CD14-positive monocyte (primary cell): ENCODE measurements around the gene LHPP. TPM values are rescaled to one million over a fixed set of nuclear protein-coding genes. Genes with fewer than 3 reads are reported as not detected.

Experiments
- DNase-seq, 3 donors: peaks; one replicate each; pipeline ENCODE4 v3.0.0-alpha.2; 2011 to 2022
- H2AFZ ChIP-seq: 2 replicates; pipeline ENCODE4 v1.6.0; 2012; ENCODE audit warnings: mild to moderate bottlenecking, low read depth, low read length, inconsistent platforms; ENCODE audit not compliant: insufficient read depth, poor library complexity, severe bottlenecking
- H3K27ac ChIP-seq, 2 donors: 1 replicate in 1 of 2; 2 replicates in 1 of 2; pipeline ENCODE4 v1.5.1; 2012 to 2013; ENCODE audit warnings: low read length in 2 of 2, control low read depth in 1 of 2, inconsistent platforms in 1 of 2, low read depth in 1 of 2, mild to moderate bottlenecking in 1 of 2
- H3K27me3 ChIP-seq, 2 donors: one replicate each; pipeline versions ENCODE4 v1.6.0 to v1.6.1; 2011 to 2013; ENCODE audit warnings: low read length in 2 of 2; ENCODE audit not compliant: control insufficient read depth in 2 of 2, insufficient read depth in 2 of 2
- H3K36me3 ChIP-seq, 2 donors: replicated peaks in 1 of 2; 1 replicate in 1 of 2; 2 replicates in 1 of 2; pipeline versions ENCODE4 v1.5.1 to v1.6.1; 2012 to 2013; ENCODE audit warnings: low read length in 2 of 2, control low read depth in 1 of 2, inconsistent platforms in 1 of 2, mild to moderate bottlenecking in 1 of 2; ENCODE audit not compliant: insufficient read depth in 2 of 2, control insufficient read depth in 1 of 2
- H3K4me1 ChIP-seq, 2 donors: 1 replicate in 1 of 2; 2 replicates in 1 of 2; pipeline versions ENCODE4 v1.5.1 to v1.6.1; 2012 to 2013; ENCODE audit warnings: low read length in 2 of 2, control low read depth in 1 of 2, inconsistent platforms in 1 of 2, mild to moderate bottlenecking in 1 of 2, moderate library complexity in 1 of 2; ENCODE audit not compliant: insufficient read depth in 2 of 2, control insufficient read depth in 1 of 2
- H3K4me2 ChIP-seq: replicated peaks from 2 replicates; pipeline ENCODE3; 2012; ENCODE audit warnings: low read length, moderate library complexity, mild to moderate bottlenecking; ENCODE audit not compliant: poor library complexity, severe bottlenecking; ENCODE audit errors: extremely low read depth
- H3K4me3 ChIP-seq, 3 experiments: fragments of 200-600 bp in 1 of 3; sonication (generic) in 1 of 3; replicated peaks in 1 of 3; 1 replicate in 2 of 3; 2 replicates in 1 of 3; pipeline ENCODE4 v1.5.1; 2011 to 2013; ENCODE audit warnings: low read length in 3 of 3, mild to moderate bottlenecking in 3 of 3, control low read depth in 2 of 3, low read depth in 2 of 3, inconsistent platforms in 1 of 3, moderate library complexity in 1 of 3
- H3K79me2 ChIP-seq: 2 replicates; pipeline ENCODE4 v1.6.0; 2012; ENCODE audit warnings: mild to moderate bottlenecking, control low read depth, inconsistent platforms, low read length, moderate library complexity; ENCODE audit not compliant: insufficient read depth
- H3K9ac ChIP-seq: 2 replicates; pipeline ENCODE4 v1.6.0; 2017; ENCODE audit warnings: low read length, mild to moderate bottlenecking; ENCODE audit not compliant: insufficient read depth, poor library complexity, severe bottlenecking
- H3K9me3 ChIP-seq, 2 donors: replicated peaks in 1 of 2; 1 replicate in 1 of 2; 2 replicates in 1 of 2; pipeline versions ENCODE4 v1.5.1 to v1.6.1; 2012 to 2013; ENCODE audit warnings: low read length in 2 of 2, control low read depth in 1 of 2; ENCODE audit not compliant: control insufficient read depth in 1 of 2, insufficient read depth in 1 of 2
- H4K20me1 ChIP-seq: 2 replicates; pipeline ENCODE4 v1.6.0; 2012; ENCODE audit warnings: mild to moderate bottlenecking, low read length, control low read depth, moderate library complexity; ENCODE audit not compliant: insufficient read depth
- H3K27ac Mint-ChIP-seq, 7 donors: one replicate each; pipeline ENCODE4 v1.8.0; 2020; ENCODE audit warnings: mild to moderate bottlenecking in 7 of 7, mixed read lengths in 7 of 7, moderate library complexity in 6 of 7, inconsistent platforms in 2 of 7
- H3K27me3 Mint-ChIP-seq, 3 donors: one replicate each; pipeline ENCODE4 v1.8.0; 2021 to 2022; ENCODE audit warnings: low read depth in 3 of 3, mild to moderate bottlenecking in 3 of 3, mixed read lengths in 3 of 3, moderate library complexity in 3 of 3, inconsistent platforms in 1 of 3
- H3K36me3 Mint-ChIP-seq, 2 donors: one replicate each; pipeline ENCODE4 v1.8.0; 2020; ENCODE audit warnings: mixed read lengths in 2 of 2, inconsistent platforms in 1 of 2, mild to moderate bottlenecking in 1 of 2
- H3K4me1 Mint-ChIP-seq: one replicate; pipeline ENCODE4 v1.8.0; 2020; ENCODE audit warnings: mild to moderate bottlenecking, mixed read lengths
- H3K4me3 Mint-ChIP-seq, 2 donors: one replicate each; pipeline ENCODE4 v1.8.0; 2020; ENCODE audit warnings: mild to moderate bottlenecking in 2 of 2, mixed read lengths in 2 of 2, moderate library complexity in 1 of 2
- H3K9me3 Mint-ChIP-seq, 7 donors: one replicate each; pipeline ENCODE4 v1.8.0; 2020 to 2022; ENCODE audit warnings: mixed read lengths in 7 of 7, mild to moderate bottlenecking in 6 of 7, moderate library complexity in 6 of 7, inconsistent platforms in 2 of 7
- CTCF ChIP-seq: fragments of 200-600 bp; IDR thresholded peaks from one replicate; pipeline ENCODE4 v1.8.0; 2022; ENCODE audit warnings: antibody characterized with exemption, mild to moderate bottlenecking
- WGBS: methylation state at CpG from one replicate; pipeline ENCODE4 v1.1.5; 2013; ENCODE audit warnings: missing lambda C conversion rate; ENCODE audit not compliant: insufficient coverage; 5-methylcytosine and 5-hydroxymethylcytosine counted together
- intact Hi-C, 2 donors: fragments of 100-400 bp; cut with micrococcal nuclease; formaldehyde crosslinking; loops; one replicate each; pipeline versions ENCODE4 v1.15.0 to v1.15.1; 2023
- polyA plus RNA-seq, 3 donors: library from polyadenylated mRNA; depleted of rRNA in 1 of 3; unstranded in 2 of 3; stranded (reverse) in 1 of 3; fragments of 300-500 nt in 2 of 3; fragments of >200 nt in 1 of 3; fragmentation: Illumina TruSeq in 2 of 3; gene quantifications; 1 replicate in 2 of 3; 2 replicates in 1 of 3; pipeline ENCODE4 v1.2.3, GENCODE V29; 2012 to 2021

The LHPP gene
- polyA plus RNA-seq, 3 donors: 15.2 to 20.6 (median 19.5) TPM

GRCh38 chr10:124579011-124579399 is 117.4 kb downstream of the LHPP start:
- Mint-ChIP-seq H3K9me3 (peaks cover 0 to 7% (median 0%) of the 10 kb centered on the region in 7 donors), H3K27ac (no peak overlapping the region), H3K27me3 (peaks cover 2 to 4% (median 3%) of the 10 kb centered on the region in 3 donors), H3K4me1 (no peaks in the 10 kb centered on the region), H3K4me3 (no peak overlapping the region), H3K36me3 (peaks cover 0 to under 1% of the 10 kb centered on the region in 2 donors)
- H3K4me3 ChIP-seq: no peak overlapping the region
- WGBS: 96% methylated on average over 16 of the region's 16 CpGs
- H4K20me1 ChIP-seq: no peaks in the 10 kb centered on the region
- no peaks in the 10 kb centered on the region for H3K36me3 ChIP-seq
- H2AFZ ChIP-seq: no peak overlapping the region
- intact Hi-C loops: no loop called here
- H3K4me1 ChIP-seq: no peaks in the 10 kb centered on the region
- no peaks in the 10 kb centered on the region for H3K9me3 ChIP-seq
- no peak overlapping the region for H3K4me2 ChIP-seq
- no peak for DNase-seq
- no peaks in the 10 kb centered on the region for H3K79me2 ChIP-seq
- TF ChIP-seq CTCF: no peak
- H3K27ac ChIP-seq: no peak overlapping the region
- no peak overlapping the region for H3K9ac ChIP-seq
- H3K27me3 ChIP-seq: no peaks in the 10 kb centered on the region

GRCh38 chr10:124586142-124586541 is 124.5 kb downstream of the LHPP start:
- Histone ChIP-seq H3K9ac (no peak overlapping the region), H4K20me1 (no peaks in the 10 kb centered on the region), H3K27me3 (no peaks in the 10 kb centered on the region), H3K4me3 (no peak overlapping the region), H3K79me2 (no peaks in the 10 kb centered on the region), H3K4me2 (no peak overlapping the region), H2AFZ (no peak overlapping the region), H3K9me3 (no peaks in the 10 kb centered on the region), H3K4me1 (peaks cover 8 to 11% of the 10 kb centered on the region in 2 donors), H3K27ac (no peak overlapping the region), H3K36me3 (no peaks in the 10 kb centered on the region)
- intact Hi-C loops: no loop called here
- no peak for TF ChIP-seq CTCF
- H3K27me3 Mint-ChIP-seq: peaks cover 1 to 3% (median 2%) of the 10 kb centered on the region in 3 donors
- 100% methylated on average over 1 of the region's 3 CpGs for WGBS
- DNase-seq: no peak
- peaks cover 0 to 3% (median 1%) of the 10 kb centered on the region in 7 donors for H3K9me3 Mint-ChIP-seq
- peaks cover 0 to 1% of the 10 kb centered on the region in 2 donors for H3K36me3 Mint-ChIP-seq
- H3K4me3 Mint-ChIP-seq: no peak overlapping the region
- H3K27ac Mint-ChIP-seq: peak overlapping the region in 1 of 7 donors; percentile 34
- peaks cover 21% of the 10 kb centered on the region for H3K4me1 Mint-ChIP-seq
